HG03064 (cell line): ENCODE measurements around the gene LYPD4.

Source experiments
- ATAC-seq: cut with Tn5 transposase; IDR thresholded peaks from one replicate; pipeline ENCODE4 v1.9.1; 2021; ENCODE audit warnings: low read depth; ENCODE audit not compliant: unreplicated experiment

The LYPD4 gene

DNA sequence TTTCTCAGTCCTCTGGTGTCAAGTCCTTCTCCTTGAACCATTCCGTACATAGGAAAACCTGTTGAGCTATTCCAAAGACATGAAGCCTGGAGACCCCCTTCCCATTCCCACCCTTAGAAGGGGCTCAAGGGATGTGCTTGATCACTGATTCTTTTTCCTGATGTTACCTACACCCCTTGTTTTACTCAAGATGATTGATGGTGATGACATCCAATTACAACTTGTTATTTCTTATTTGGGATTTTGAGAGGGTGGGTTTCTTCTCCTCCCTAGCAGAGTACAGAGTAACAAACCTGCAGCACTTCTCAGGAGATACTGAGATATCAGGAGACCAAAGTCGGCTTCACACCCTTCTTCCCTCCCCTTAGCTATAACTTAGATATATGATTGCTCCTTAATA, 8.9 kb upstream of the LYPD4 start:
- ATAC-seq, result no peak

GRCh38 chr19:41851456-41851855, 7.0 kb upstream of the LYPD4 start:
- ATAC-seq, result no peak

DNA sequence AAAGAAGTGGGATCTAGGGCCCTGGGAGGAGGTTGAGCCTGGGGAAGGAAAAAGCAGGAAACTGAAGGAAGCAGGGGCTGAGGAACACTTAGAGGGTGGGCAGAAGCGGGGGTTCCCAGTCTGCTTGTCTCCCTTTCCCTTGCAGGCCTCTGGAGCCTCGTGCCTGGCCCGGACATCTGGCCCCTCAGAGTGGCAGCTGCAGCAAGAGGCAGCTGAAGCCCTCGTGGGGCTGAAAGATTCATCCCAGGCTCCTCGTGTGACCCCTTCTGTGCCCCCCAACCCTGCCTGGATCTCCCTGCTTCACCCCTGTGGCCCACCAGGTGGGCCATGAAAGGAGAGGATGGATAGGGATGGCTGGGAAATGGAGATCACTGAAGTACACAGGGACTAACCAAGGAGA, 5.9 kb upstream of the LYPD4 start:
- no peak for ATAC-seq

- ATAC-seq, result no peak
Measured at GRCh38 chr19:41849067-41849466, 4.6 kb upstream of the LYPD4 start.

DNA sequence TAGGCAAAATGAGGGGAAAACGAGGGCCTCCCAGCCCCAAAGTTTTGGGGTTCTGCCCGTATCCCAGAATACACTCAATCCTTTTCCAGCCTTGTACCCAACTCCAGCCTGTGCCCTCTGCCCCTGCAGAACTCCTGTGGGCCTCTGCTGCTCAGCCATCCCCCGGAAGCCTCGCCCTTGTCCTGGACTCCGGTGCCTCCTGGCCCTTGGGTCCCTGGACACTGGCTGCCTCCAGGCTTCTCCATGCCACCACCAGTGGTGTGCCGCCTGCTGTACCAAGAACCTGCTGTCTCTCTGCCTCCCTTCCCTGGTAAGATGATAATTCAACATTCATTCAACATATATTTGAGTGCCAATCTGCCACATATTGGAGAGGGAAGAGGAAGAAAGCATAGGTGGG, 4.2 kb upstream of the LYPD4 start:
- no peak for ATAC-seq

GRCh38 chr19:41847351-41848105, 3.0 kb upstream of the LYPD4 start:
- no peak for ATAC-seq

DNA sequence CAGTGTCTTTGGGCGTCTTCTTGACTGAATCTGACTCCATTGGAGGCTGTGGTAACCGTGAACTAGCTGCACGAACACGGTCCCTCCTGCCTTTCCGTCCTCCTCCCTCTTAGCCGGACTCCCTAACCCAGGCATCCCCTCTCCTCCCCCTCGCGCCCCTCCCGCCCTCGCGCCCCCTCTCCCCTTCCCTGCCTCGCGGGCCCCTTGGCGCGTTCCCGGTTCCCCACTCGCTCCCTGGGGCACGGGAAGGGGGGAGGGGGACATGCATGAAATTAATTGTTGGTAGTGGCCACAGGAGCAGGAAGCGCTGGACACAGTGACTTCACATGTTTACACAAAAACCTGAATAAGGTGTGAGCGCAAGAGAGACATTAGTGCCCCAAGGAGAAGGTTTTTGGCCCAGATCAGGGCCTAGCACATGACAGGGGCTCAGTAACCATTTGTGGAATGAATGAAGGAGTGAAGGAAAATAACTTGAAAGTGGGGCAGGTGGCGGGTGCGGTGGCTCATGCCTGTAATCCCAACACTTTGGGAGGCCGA, 638 bp upstream of the LYPD4 start:
- no peak for ATAC-seq

GRCh38 chr19:41845001-41845050, 343 bp upstream of the LYPD4 start, which contains the start of gene DMRTC2:
TSS of gene DMRTC2 (plus strand) at chr19:41845042. CDS start at chr19:41847429, 2,387 bp downstream.
- no peak for ATAC-seq

- no peak for ATAC-seq
Measured at GRCh38 chr19:41843371-41843770, 1.1 kb downstream of the LYPD4 start.

DNA sequence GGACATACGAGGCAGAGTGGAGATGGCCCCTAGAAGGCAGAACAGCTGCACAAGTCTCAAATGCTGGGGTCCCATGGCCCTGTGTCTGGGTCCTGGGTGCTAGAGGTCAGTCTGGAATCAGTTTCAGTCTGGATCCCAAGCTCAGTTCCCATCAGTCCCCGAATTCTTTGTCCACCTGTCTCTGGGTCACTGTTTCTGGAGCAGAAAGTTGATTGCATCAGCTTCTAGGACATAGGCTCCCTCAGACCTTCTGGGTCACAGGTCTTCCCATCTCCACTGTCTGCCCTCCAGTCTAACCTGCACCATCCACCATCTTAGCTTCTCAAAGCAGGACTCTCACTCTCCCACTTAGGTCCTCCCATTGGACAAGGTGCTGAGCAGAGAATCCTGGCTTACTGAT, 5.3 kb downstream of the LYPD4 start:
- ATAC-seq, result no peak

DNA sequence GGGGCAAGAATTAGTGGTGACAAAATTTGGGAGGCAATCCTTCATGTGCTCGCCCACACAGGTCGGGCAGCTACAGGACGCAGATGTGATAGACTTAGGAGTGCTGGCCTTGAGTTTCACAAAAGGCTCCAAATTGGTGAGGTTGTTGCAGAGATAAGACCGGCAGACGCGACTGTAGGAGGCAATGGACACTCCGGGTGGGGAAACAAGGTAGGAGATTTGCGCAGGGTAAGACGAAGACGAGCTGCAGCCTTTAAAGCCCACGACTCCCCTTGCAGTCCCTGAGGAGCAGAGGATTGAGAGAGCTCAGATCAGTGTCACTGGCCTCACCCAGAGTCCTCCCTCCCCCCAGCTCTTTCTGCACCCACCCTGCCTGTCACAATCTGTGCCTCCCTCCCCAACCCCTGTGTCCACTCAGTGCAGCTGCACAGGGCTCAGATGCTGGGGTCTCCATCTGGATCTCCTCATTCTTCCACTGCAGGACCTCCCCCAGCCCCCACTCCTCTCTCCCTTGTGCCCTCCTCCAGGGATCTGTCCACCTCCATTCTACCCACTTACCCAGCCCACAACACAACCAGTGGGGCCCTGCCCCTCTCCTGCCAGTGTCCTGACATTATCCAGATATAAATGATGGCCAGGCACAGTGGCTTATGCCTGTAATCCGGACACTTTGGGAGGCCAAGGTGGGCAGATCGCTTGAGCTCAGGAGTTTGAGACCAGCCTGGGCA, 6.3 kb downstream of the LYPD4 start:
- no peak for ATAC-seq

DNA sequence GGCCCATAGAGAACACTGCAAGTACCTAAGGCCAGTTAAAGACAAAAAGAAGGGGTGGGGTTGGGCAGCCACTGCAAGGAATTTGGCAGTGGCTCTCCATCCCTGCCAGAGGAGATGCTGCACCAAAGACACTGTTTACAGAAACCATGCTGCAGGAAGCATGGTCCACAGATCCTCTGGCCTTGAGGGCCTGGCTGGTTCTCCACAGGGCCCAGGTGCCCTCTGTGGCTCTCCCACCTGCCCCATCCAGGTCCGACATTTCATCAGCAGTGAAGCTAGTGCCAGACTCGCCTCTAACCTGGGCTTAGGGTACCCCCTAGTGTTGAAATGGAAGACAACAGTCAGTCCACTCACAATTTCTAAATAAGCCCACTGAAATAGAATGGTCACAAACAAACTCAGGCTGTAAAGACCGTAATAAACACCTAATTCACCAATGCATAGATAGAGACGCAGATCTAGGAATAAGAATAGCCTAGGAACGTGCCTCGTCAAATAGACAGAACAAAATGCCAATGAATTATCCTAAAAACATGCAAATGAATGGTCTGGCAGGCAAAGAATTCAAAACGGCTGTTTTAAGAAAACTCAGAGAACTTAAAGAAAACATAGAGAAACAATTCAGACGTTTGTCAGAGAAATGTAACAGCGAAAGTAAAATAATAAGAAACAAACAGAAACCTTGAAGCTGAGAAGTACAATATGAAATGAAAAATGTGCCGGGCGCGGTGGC, 23.3 kb downstream of the LYPD4 start:
- ATAC-seq, result no peak

GRCh38 chr19:41816761-41817160, 27.7 kb downstream of the LYPD4 start:
- no peak for ATAC-seq

DNA sequence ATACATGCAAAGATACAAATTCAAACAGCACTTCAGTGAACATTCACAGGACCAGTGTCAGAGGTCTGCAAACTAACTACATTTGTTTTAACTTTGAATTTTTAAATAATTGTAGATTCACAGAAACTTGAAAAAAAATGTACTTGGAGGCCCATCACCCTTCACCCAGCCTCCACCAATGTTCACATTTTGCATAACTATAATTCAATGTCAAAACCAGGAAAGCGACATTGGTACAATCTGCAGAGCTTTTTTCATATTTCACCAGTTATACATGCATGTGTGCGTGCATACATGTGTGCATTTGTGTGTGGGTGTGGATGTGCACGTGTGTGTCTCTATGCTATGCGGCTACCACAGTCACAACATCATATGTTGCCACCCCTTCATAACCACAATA, 29.2 kb downstream of the LYPD4 start:
- no peak for ATAC-seq

DNA sequence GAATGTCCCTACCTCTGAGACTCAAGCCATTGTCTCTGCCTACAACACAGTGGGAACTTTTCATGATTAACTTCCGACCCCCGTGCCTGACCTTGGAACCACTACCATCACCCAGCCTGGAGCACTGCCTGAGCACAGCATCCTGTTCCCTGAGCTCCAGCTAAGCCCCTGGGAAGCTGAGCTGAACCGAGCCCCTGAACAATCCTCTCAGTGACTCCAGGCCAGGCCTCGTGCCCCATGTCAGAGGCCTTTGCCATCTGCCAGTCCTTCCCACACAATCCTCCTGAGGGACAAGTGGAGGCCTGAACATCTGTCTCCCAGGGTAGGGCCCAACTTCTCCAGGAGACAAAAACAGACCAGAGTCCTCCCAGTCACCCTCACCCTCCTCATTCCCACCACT, 30.6 kb downstream of the LYPD4 start:
- no peak for ATAC-seq

DNA sequence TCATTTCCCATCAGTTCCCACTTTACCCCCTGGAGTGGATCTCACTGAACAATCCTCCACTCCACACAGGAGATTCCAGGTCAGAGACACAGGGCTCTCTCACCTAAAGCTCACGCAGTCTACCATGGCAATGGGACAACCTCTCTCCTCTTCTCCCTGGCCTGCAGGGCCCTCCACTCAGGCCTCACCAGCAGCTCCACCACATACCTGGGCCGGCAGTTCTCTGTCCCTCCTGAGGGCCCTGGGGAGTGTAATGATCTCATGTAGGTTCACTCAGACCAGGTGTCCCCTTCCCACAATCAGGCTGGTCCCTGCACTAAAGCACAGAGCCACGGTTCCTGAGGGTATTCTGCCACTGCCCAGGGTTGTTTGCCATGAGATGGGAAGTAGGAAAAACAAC, 32.5 kb downstream of the LYPD4 start:
- ATAC-seq, result no peak

DNA sequence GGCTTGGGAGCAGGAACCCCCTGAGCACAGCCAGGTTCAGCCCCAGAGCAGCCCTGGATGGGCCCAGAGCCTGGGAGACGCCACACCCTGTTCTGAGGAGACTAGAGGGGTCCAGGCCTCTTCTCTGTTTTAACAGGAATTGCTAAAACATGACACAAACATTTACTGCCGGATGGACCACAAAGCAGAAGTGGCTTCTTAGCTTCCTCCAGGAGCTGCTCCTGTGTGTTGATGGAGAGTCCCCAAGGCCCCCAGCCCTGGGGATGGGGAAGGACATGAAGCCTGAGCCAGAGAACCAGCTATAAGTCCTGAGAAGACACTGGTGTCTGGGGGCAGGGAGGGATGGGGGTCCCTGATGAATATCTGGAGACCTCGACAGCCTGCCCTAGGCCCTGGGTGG, 33.4 kb downstream of the LYPD4 start:
- no peak for ATAC-seq

- no peak for ATAC-seq
Measured at GRCh38 chr19:41810301-41810700, 34.2 kb downstream of the LYPD4 start.

- ATAC-seq, result no peak
Measured at GRCh38 chr19:41808663-41809566, 35.6 kb downstream of the LYPD4 start.

DNA sequence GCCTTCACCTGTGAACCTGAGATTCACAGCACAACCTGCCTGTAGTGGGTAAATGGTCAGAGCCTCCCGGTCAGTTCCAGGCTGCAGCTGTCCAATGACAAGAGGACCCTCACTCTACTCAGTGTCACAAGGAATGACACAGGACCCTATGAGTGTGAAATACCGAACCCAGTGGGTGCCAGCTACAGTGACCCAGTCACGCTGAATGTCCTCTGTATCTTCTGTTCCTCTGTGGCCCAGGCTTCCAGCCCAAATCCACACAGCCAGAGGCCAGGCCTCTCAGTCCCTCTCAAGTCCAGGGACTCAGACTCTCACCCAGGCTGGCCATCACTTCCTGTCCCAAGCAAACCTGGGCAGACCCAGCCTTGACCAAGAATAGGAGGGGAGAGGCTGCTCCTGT, 37.3 kb downstream of the LYPD4 start:
- ATAC-seq, result no peak

DNA sequence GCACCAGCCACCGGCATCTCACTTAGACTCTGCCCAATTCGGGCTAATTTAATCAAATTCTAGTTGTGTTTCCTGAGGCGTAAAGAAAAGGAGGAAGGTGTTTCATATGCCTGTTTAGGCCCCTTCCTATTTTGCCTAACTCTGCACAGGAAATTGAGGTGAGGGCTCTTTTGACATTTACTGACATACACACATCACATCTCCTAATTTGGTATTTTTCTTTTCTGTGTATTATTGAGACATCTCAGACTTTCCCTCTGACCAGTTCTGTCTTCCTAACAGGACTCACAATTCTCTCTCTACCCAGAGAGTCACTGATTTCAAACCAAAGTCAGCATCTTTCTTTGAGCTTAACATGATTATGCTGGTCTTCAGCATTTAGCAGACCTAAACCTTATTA, 40.1 kb downstream of the LYPD4 start:
- ATAC-seq, result no peak
